8988T (cell line): ENCODE measurements around the gene OCEL1.

Experiments used
- DNase-seq: peaks from one replicate; pipeline ENCODE4 v3.0.0; 2011

Gene OCEL1

GRCh38 chr19:17240826-17241399, 14.9 kb downstream of the OCEL1 start:
- DNase-seq = no peak

DNA sequence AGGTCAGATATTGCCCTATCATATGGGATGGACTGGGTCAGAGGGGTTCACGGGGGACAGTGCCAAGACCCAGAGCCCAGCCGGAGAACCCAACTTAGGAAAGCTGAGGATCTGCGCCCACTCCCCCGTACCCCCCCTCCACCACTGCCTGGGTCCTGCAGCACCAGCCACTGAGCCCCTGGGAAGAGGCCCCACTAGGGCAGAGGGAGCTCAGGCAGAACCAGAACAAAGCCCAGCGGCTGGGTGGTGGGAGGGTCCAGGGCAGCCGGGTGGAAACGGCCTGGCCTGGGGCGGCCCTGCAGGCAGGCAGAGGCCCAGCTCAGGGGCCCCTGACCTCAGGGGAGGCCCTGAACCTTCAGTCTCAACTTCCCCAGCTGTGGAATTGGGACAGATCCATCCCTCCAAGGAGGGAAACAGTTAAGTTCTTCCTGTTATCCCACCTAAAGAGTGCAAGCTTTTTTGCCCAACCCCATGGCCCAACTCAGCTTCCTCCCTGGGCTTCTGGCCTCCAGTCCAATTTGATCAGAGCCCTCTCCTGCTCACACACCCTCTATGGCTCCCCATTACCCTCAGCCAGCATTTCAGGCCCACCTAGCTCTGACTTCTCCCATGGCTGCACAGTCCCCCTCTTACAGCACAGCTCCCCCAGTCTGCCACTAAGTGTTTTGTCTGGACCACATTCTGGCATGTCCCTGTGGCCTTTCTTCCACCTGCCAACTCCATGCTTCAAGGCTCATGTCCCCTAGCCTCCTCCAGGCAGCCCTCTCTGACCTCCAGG, 16.6 kb downstream of the OCEL1 start:
- DNase-seq = peak; percentile 33

DNA sequence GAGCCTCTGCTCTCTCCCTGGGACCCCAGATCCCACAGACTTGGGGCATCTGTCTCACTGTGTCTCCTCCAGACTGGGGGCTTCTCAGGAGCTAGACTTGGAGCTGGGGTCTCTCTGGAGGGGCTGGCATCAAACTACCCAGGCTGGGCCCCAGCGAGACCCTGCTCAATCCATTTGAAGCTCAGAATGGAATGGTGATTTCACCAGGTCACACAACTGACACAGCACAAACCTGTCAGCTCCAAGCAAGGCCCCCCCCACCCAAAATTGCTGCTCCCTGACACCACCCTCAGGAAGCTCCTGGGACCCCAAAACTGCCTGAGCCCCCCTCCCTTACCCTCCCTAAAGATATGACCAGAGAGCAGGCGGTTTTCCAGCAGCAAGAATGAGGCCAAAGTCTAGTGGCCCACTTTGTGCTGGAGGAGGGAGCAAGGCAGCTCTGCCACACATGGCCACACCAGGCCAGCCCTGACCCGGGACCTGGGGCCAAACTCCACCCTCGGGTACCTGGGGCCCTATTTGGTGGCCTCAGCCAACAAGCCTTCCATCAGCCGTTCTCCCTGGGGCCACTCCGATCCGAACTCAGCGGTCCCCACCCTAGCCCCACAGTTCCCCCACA, 17.3 kb downstream of the OCEL1 start:
- peak; percentile 48 for DNase-seq

DNA sequence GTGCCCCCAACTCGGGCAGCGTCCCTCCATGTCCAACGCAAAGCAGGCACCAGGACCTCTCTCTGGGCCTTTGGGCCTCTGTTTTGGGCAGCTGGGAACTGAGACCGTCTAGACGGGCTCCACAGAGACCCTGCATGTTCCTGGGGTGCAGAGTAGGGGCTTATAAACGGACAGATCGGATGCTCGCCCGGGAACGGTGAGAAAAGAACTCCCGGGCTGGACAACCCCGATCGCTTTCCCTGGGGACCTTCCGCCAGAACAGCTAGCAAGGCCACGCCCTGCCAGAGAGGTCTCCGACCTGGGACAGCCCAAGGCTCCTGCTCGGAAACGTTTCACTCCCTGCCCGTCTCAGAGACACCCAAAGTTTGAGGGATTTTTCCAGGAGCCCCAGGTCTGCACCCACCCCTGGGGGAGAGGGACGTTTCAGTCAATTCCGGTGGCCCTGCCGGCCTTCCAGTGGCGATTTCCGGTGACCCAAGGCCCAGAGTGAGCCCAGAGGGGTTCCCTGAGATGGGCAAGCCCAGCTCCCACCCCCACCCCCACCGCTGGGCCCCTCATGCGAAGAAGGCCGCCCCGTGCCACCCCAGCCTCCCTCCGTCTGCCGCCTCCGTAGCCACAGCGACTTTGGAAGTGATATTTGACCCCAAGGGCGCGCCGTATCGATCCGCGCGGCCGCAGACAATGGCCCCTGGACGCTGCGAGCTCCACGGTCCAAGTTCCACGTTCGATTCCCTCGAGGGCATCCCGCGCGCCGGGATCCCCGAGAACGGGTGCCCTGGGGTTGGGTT, 18.0 kb downstream of the OCEL1 start:
- peak; percentile 75 for DNase-seq

DNA sequence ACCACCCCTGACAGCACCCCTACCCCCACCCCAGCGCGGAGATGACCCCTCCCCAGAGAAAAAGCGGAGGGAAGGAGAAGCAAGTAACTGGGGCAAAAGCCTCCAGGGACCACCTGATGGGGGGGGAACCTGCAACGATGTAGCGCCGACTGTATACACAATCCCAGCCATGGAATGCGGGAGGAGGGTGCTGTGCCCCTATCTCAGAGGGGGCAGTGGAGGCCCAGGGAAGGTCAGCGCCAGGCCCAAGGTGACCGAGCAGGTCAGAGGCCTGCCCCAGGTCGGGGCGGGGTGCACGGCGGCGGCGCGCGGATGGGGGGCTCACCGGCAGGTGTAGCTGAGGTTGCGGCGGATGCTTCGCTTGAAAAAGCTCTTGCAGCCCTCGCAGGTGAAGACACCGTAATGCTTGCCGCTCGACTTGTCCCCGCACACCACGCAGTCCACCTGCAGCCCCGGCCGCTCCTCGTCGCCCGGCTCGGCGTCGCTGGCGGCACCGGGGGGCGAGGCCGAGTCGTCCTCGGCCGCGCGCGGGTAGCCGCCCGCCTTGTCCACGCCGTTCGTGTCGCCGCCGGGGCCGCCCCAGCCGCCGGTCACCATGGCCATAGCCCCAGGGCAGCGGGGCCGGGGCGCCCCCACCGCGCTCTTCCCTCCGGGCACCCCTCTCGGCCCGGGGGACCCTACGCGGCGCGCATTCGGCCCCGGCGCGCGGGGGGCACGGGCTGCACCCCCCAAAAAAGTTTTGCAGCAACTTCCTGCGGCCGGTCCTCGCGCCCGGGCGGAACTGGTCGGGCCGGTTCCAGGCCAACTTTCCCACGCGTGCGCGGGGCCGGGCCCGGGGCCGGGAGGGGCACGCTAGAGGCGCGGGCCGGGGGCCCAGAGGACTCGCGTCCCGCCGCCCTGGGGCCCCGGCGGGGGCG, 18.9 kb downstream of the OCEL1 start:
- peak; percentile 46 for DNase-seq

DNA sequence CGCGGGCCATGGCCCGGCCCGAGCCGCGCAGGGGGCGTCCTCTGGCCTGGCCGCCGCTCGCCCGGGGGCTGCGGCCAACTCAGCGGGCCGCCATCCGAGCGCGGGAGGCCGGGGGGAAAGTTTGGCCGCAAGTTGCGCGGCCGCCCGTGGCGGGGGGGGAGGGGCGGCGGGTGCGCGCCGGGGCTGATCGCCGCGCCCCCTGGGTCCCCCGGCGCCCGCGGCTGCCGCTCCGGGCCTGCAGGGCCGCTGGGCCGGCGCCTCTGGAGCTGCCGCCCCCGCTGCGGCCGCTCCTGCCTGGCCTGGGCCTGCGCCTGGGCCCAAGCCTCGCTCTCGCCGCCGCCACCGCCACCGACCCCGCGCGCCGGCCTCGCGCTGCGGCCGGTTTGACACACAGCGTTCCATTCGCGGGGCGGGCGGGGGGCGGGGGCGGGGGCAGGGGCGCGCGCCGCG, 19.5 kb downstream of the OCEL1 start, which contains the start of gene NR2F6:
Gene NR2F6 (minus strand): TSS at position 385 of the 450 bp plus-strand sequence. CDS start 699 bp downstream, outside the sequence.
- no peak for DNase-seq

- DNase-seq = peak; percentile 21
These were observed 20.8 kb downstream of the OCEL1 start for GRCh38 chr19:17246681-17247425.

DNA sequence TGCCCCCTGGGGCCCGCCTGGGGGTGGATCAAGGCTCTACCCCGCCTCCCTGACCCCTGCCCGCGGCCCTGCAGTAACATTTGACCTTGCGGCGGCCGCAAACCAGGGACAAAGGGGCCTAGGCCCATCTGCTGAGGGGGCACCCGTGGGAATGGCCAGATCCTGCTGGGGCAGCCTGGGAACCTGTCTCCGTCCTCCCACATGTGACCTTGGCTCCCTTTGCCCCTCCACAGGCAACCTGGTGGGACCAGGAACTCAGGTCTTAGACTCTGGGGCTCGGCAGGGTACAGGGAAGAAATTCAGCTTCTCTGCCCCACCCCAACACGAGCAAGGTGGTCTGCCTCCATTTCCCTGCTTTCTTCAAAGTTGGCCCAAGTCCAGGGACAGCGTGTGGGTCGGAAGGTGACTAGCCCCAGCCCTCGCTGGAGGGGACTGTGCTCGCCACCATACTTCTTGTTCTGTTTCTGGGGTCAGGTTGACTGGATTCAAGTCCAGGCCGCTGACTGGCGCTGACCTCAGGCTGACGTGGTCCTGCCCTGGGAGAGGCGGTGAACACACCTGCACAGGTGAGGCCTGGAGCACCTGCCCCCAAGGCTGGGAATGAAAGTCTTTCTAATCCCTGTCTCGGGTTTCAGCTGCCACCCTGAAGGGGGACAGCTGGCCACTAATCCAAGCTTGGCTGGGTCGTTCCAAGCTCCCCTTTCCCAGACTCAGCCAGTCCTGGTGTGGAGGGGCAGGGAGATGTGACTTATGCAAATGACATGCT, 22.2 kb downstream of the OCEL1 start:
- peak; percentile 47 for DNase-seq

- DNase-seq = no peak
These were observed 24.0 kb downstream of the OCEL1 start for GRCh38 chr19:17249887-17250548.

GRCh38 chr19:17254636-17255035, 28.6 kb downstream of the OCEL1 start:
- DNase-seq = no peak

- no peak for DNase-seq
These were observed 29.2 kb downstream of the OCEL1 start for GRCh38 chr19:17255150-17255621.

DNA sequence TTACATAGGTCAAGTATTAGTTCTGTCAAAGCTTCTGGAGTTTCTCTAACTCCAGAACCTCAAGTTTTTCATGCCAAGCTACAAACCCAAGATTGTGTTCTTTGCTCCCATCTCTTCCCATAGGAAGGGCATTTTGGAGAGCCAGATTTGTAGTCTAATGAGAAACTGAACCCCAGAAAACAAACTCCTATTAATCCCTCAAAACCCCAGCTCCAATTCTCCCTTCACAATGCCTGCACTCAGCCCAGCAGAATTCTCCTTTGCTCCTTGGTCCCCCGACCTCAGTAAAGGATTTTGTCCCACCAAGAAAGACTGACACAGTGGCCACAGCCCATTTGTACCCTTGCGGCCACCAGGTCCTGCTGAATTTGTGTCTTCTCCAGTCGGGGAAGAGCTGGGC, 30.1 kb downstream of the OCEL1 start:
- DNase-seq = no peak

DNA sequence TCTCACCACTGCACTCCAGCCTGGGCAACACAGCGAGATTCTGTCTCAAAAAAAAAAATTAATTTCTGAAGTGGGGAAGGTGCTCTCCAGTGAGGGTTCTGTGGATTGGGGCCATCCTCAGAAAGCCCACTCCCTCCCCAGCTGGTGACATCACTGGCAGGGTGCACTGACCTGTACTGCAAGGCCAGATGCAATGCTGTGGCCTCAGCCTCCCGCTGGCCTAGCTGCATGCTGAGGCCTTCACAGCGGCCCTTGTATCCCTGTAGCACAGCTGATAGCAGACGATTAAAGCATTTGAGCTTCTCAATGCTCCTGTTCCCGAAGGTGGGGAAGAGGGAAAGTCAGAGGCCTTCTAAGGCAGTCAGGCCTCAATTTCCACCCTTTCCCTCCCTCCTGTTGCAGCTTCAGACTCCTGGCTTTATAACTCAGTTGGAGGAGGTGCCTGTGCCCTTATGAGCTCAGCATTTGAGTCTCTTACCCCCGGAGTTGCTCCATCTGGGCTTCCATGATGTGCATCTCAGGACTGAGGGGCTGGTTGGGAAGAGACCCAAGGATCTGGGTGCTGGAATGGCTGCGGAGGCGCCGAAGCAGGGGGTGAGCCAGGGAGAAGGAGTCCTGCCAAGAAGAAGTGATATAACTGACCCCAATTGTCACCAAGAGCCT, 33.2 kb downstream of the OCEL1 start:
- DNase-seq = no peak

- DNase-seq = no peak
These were observed 33.9 kb downstream of the OCEL1 start for GRCh38 chr19:17259934-17260333.

- peak; percentile 94 for DNase-seq
These were observed 34.9 kb downstream of the OCEL1 start for GRCh38 chr19:17260842-17261325.

DNA sequence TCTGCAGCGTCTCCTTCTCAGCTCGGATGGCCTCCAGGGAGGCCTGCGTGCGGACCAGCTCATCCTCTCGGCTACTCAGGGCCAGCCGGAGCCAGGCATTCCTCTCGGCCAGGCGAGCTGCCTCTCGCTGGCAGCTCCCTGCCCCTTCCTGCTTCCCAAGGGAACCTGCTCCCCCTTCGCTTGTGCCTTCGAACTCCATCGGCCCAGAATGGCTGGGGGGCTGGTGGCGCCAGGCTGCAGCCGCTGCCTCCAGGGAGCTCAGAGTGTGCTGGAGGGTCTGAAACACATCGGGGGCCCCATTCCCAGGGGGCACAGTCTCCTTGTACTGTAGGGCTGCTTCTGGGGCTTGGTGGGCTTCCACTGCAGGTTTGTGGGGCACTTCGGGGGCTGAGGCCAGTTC, 36.5 kb downstream of the OCEL1 start:
- no peak for DNase-seq

DNA sequence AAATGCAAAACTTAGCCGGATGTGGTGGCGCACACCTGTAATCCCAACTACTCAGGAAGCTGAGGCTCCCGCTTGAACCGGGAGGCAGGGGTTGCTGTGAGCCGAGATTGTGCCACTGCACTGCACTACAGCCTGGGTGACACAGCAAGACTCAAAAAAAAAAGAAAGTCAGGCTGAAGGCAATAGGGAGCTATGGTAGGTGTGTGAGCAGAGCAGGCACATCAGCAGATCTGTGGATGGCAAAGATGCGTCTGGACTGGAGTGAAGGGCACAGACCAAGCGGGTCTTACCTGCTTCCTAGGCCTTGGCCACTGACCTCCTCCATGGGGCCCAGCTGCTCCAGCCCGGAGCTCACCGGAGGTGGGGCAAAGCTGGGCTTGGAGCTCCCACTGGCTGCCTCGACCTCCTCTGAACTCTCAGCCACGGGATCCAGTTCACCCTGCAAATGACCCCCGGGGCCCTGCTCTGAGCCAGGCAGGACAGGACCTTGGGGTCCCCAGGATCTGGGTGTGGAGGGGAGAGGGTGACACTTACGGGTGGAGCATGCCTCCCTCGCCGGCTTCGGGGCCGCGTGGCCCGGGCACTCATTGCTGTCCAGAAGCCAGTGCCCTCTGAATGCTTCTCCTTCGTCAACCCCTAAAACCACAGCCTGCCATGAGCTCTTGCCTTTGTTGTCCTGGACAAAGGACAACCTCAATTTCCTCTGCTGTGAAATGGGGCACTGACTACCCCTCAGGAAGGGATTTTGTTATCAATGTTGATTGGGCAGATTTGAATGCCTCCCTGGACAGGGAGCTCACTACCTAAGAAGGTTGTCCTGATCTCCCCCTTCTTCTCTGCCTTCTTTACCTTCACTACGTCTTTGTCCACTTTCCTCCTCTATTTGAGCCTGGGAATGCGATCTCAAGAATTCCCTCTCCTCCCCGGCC, 38.0 kb downstream of the OCEL1 start:
- DNase-seq = no peak

- DNase-seq = no peak
These were observed 38.6 kb downstream of the OCEL1 start, which contains the start of gene USHBP1 for GRCh38 chr19:17264641-17264979. TSS of gene USHBP1 (minus strand) at chr19:17264745. CDS start at chr19:17264299, 446 bp downstream.
